Measurements from ENCODE around the gene OBSL1.

DNA sequence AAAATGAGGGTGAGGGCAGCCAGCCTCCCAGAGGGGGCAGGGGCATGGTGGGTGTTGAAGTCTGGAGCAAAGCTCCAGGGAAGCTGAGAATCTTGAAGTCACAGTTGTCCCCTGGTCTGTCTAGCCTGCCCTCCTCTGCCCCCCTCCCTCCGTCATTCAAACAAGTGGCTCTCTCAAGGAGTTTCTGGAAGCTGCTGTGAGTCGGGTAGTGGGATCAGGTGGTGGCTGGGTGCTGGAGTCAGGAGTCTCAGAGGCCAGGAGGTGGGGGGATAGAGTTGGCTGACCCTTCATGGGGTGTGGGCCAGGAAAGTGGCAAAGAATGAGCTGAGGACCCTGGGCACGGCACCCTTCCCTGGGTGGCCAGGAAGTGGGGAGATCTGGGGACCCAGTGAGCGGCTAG, 57.6 kb downstream of the OBSL1 start:
- TF ChIP-seq EZH2phosphoT487 (IDR thresholded peaks at IDR 0.05; ENCODE audit: borderline replicate concordance, low read length) = no peak
- TF ChIP-seq, protein P1, sequence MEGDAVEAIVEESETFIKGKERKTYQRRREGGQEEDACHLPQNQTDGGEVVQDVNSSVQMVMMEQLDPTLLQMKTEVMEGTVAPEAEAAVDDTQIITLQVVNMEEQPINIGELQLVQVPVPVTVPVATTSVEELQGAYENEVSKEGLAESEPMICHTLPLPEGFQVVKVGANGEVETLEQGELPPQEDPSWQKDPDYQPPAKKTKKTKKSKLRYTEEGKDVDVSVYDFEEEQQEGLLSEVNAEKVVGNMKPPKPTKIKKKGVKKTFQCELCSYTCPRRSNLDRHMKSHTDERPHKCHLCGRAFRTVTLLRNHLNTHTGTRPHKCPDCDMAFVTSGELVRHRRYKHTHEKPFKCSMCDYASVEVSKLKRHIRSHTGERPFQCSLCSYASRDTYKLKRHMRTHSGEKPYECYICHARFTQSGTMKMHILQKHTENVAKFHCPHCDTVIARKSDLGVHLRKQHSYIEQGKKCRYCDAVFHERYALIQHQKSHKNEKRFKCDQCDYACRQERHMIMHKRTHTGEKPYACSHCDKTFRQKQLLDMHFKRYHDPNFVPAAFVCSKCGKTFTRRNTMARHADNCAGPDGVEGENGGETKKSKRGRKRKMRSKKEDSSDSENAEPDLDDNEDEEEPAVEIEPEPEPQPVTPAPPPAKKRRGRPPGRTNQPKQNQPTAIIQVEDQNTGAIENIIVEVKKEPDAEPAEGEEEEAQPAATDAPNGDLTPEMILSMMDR (IDR thresholded peaks at IDR 0.05; ENCODE audit: low read depth, low read length, poor library complexity, severe bottlenecking) = no peak
